Neutrophil (primary cell): Measurements from ENCODE around the gene BAHCC1.

Source experiments
- H3K27ac ChIP-seq: fragments of 200-600 bp; sonication (generic); 2 replicates; pipeline ENCODE4 v1.5.1; 2016; ENCODE audit warnings: mild to moderate bottlenecking, moderate library complexity
- H3K27me3 ChIP-seq: fragments of 200-600 bp; sonication (generic); 2 replicates; pipeline ENCODE4 v1.6.0; 2016; ENCODE audit warnings: mild to moderate bottlenecking
- H3K36me3 ChIP-seq: fragments of 200-600 bp; sonication (generic); 2 replicates; pipeline ENCODE4 v1.5.1; 2017
- H3K4me1 ChIP-seq, 2 experiments: fragments of 200-600 bp in 1 of 2; sonication (generic) in 1 of 2; 1 replicate in 1 of 2; 2 replicates in 1 of 2; pipeline versions ENCODE4 v1.5.1 to v1.6.1; 2013 to 2016; ENCODE audit warnings: low read depth in 1 of 2, low read length in 1 of 2, mild to moderate bottlenecking in 1 of 2, moderate library complexity in 1 of 2; ENCODE audit not compliant: control insufficient read depth in 1 of 2, insufficient read depth in 1 of 2
- H3K4me3 ChIP-seq, 2 experiments: fragments of 200-600 bp in 1 of 2; sonication (generic) in 1 of 2; 1 replicate in 1 of 2; 2 replicates in 1 of 2; pipeline ENCODE4 v1.5.1; 2013 to 2016; ENCODE audit warnings: low read depth in 1 of 2, low read length in 1 of 2, mild to moderate bottlenecking in 1 of 2, moderate library complexity in 1 of 2
- H3K9me3 ChIP-seq: fragments of 200-600 bp; sonication (generic); 2 replicates; pipeline ENCODE4 v1.5.1; 2016
- CTCF ChIP-seq: fragments of 200-600 bp; sonication (generic); IDR thresholded peaks from 2 replicates; pipeline ENCODE4 v1.5.1; 2016; ENCODE audit warnings: antibody characterized with exemption

BAHCC1 gene

DNA sequence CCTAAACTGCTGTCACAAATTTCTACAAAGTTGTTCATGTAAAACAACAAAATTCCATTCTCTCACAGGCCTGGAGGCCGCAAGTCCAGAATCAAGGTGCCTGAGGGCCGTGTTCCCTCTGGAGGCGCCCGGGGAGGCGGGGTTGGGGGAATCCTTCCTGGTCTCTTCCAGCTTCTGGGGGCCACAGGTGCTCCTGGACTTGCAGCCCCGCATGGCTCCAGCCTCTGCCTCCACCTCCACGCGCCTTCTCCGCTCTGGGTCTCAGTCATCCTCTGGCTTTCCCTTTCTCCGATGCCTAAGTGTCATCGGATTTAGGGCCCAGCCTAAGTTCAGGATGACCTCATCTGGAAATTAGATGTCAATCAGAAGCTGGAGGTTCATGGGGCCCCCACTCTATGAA lies 28.6 kb upstream of the BAHCC1 start:
- H3K4me1 ChIP-seq, result peaks cover 0 to 6% of the 10 kb centered on the region in 2 experiments
- H3K9me3 ChIP-seq, result no peaks in the 10 kb centered on the region
- no peak for TF ChIP-seq CTCF
- no peak overlapping the region for H3K4me3 ChIP-seq
- H3K36me3 ChIP-seq, result no peaks in the 10 kb centered on the region
- no peak overlapping the region for H3K27ac ChIP-seq
- H3K27me3 ChIP-seq, result peaks cover 91% of the 10 kb centered on the region

- no peak for TF ChIP-seq CTCF
- no peak overlapping the region for H3K4me3 ChIP-seq
- no peak overlapping the region for H3K27ac ChIP-seq
- peaks cover 0 to 6% of the 10 kb centered on the region in 2 experiments for H3K4me1 ChIP-seq
- H3K36me3 ChIP-seq, result no peaks in the 10 kb centered on the region
- no peaks in the 10 kb centered on the region for H3K9me3 ChIP-seq
- peaks cover 91% of the 10 kb centered on the region for H3K27me3 ChIP-seq
Observed at GRCh38 chr17:81367171-81367570, 28.1 kb upstream of the BAHCC1 start.

DNA sequence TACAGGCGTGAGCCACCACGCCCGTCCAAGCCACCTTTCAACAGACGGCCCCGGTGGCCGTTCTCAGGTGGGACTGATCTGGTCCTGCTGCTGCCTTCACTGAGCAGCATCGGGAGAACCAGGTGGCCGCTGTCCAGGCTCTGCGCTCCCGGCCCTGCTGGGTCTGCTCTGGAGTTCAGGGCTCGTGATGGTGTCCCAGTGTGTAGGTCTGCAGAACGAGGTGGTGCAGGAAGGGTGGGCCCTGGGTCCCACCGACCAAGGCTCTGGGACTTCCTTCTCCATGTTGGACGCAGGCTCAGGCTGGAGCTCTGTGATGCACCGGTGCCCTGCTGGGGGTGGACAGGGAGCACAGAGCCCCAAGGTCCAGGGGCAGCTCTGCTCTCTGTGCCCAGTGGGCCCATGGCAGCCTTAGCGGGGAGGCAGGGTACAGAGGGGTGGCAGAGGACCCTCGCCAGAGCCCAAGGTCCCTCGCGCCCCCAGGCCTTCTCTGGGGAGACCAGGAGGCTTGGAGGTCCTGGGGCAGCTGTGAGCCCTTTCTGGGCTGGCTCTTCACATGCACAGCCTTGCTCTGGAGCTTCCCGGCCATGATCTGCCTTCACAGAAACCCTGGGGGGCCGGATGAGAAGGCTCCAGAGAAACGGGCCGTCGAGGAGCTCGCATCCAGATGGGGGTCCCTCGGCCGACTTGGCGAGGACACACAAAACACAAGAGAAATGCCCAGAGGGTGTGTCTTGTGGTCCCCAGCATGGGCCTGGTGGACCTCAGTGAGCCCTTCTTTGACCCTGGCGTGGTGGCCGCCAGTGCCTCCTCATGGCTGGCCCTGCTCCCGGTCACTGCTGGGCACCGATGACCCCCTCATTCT lies 26.9 kb upstream of the BAHCC1 start:
- no peaks in the 10 kb centered on the region for H3K36me3 ChIP-seq
- H3K4me3 ChIP-seq, result no peak overlapping the region
- no peak overlapping the region for H3K27ac ChIP-seq
- peaks cover 3 to 6% of the 10 kb centered on the region in 2 experiments for H3K4me1 ChIP-seq
- peaks cover 91% of the 10 kb centered on the region for H3K27me3 ChIP-seq
- H3K9me3 ChIP-seq, result no peaks in the 10 kb centered on the region
- no peak for TF ChIP-seq CTCF

DNA sequence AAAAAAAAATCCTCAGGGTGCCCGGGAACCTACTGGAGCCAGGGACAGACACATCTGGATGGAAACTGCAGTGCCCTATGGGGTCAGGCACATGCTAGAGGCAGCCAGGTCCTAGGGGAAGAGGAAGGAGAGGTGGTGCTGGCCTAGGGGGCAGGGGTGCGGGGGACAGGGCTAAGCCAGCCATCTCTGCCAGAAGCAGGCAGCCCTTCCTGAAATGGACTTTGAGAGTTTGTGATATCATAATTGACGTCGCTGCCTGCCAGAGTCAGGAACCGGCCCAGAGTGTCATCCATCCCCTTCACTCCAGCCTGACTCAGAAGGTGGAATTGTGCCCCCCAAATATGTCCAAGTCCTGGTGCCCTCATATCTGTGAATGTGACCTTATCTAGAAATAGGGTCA lies 25.0 kb upstream of the BAHCC1 start:
- no peaks in the 10 kb centered on the region for H3K9me3 ChIP-seq
- no peak for TF ChIP-seq CTCF
- H3K4me3 ChIP-seq, result no peak overlapping the region
- H3K36me3 ChIP-seq, result no peaks in the 10 kb centered on the region
- H3K27ac ChIP-seq, result no peak overlapping the region
- peaks cover 3 to 6% of the 10 kb centered on the region in 2 experiments for H3K4me1 ChIP-seq
- peaks cover 91% of the 10 kb centered on the region for H3K27me3 ChIP-seq

DNA sequence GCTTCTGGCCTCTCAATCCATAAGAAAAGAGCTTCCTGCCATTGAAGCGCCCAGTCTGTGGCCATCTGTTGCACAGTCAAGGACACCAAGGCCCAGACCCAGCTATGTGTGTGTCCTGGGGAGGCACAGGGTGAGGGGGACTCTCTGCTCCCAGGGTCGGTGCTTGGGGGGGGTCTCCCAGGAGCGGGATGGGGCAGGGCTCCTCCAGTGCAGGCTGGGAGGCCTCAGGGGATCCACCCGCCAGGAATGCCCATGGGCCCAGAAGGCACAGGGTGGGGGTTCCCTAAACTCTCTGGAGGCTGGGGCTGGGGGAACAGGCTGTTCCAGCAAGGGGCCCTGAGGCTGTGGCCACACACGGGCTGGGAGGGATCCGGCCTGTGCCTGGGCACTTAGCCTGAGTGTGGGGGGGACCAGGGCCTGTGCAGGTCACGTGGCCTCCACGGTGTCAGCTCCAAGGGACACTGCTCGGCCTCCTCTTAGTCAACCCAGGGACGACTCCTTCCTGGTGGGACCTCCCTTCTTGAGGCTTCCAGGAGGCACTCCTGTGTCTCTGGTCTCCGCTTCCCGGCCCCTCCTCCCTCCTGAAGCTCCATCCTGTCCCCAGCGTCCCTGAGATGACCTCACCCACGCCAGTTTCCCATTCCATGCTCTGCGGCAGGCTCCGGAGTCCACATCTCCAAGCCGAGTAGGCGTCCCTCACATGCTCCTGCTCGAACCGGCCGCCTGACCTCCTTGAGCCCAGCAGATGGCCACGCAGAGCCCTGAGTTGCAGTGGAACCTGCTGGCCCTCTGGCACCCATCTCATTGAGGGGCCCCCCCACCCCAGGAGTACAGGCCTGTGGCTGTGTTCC lies 23.1 kb upstream of the BAHCC1 start:
- H3K4me3 ChIP-seq, result no peak overlapping the region

More for the DNA sequence above, 23.1 kb upstream of the BAHCC1 start:
- H3K4me1 ChIP-seq, result peaks cover 0 to 3% of the 10 kb centered on the region in 2 experiments
- H3K27me3 ChIP-seq, result peaks cover 91% of the 10 kb centered on the region
- H3K36me3 ChIP-seq, result no peaks in the 10 kb centered on the region
- H3K9me3 ChIP-seq, result no peaks in the 10 kb centered on the region
- no peak for TF ChIP-seq CTCF
- no peak overlapping the region for H3K27ac ChIP-seq
